RWPE2 (cell line): ENCODE data around the gene GMDS.

Experiments used
- ATAC-seq: fragments of 200-7000 bp; cut with Tn5 transposase; 3 replicates; pipeline ENCODE4 v1.9.1; 2021; ENCODE audit warnings: low read depth
- DNase-seq: peaks from one replicate; pipeline ENCODE4 v3.0.0-alpha.2; 2020; ENCODE audit warnings: low spot score
- H3K27ac ChIP-seq: fragments of 450-650 bp; 2 replicates; pipeline ENCODE4 v1.5.1; 2017; ENCODE audit warnings: mild to moderate bottlenecking; ENCODE audit not compliant: poor library complexity, severe bottlenecking
- H3K27me3 ChIP-seq: fragments of 250-450 bp; sonication (Bioruptor Pico); 2 replicates; pipeline ENCODE4 v1.5.1; 2021; ENCODE audit warnings: mild to moderate bottlenecking, moderate library complexity; ENCODE audit not compliant: insufficient read depth, poor library complexity, severe bottlenecking
- H3K36me3 ChIP-seq: fragments of 250-450 bp; sonication (Bioruptor Pico); 2 replicates; pipeline ENCODE4 v1.5.1; 2020; ENCODE audit warnings: low read depth, mild to moderate bottlenecking, moderate library complexity
- H3K4me1 ChIP-seq: fragments of 250-450 bp; sonication (Bioruptor Pico); 2 replicates; pipeline ENCODE4 v1.5.1; 2021; ENCODE audit warnings: mild to moderate bottlenecking, moderate library complexity; ENCODE audit not compliant: insufficient read depth, poor library complexity, severe bottlenecking
- H3K4me3 ChIP-seq: fragments of 250-450 bp; sonication (Bioruptor Pico); 2 replicates; pipeline ENCODE4 v1.5.1; 2021; ENCODE audit warnings: mild to moderate bottlenecking, moderate library complexity; ENCODE audit not compliant: severe bottlenecking
- H3K9me3 ChIP-seq: fragments of 250-450 bp; sonication (Bioruptor Pico); 2 replicates; pipeline ENCODE4 v1.5.1; 2021; ENCODE audit warnings: mild to moderate bottlenecking, moderate library complexity; ENCODE audit not compliant: severe bottlenecking
- CTCF ChIP-seq: fragments of 450-650 bp; IDR thresholded peaks from one replicate; pipeline ENCODE4 v1.5.1; 2017; ENCODE audit warnings: mild to moderate bottlenecking, moderate library complexity; ENCODE audit not compliant: poor library complexity, severe bottlenecking

Gene GMDS

GRCh38 chr6:2053691-2054090 is 191.7 kb downstream of the GMDS start:
- DNase-seq (no peak), ATAC-seq (no peak)
- no peak overlapping the region for H3K4me3 ChIP-seq
- TF ChIP-seq CTCF = no peak
- no peaks in the 10 kb centered on the region for H3K27me3 ChIP-seq
- H3K27ac ChIP-seq = no peak overlapping the region
- no peaks in the 10 kb centered on the region for H3K4me1 ChIP-seq
- no peaks in the 10 kb centered on the region for H3K9me3 ChIP-seq
- H3K36me3 ChIP-seq = no peaks in the 10 kb centered on the region

GRCh38 chr6:2047855-2048254 is 197.6 kb downstream of the GMDS start:
- Histone ChIP-seq H3K27ac (no peak overlapping the region), H3K36me3 (no peaks in the 10 kb centered on the region), H3K27me3 (no peaks in the 10 kb centered on the region), H3K4me1 (no peaks in the 10 kb centered on the region), H3K9me3 (no peaks in the 10 kb centered on the region), H3K4me3 (no peak overlapping the region)
- ATAC-seq (no peak), DNase-seq (no peak)
- no peak for TF ChIP-seq CTCF

- TF ChIP-seq CTCF = no peak
- Histone ChIP-seq H3K27ac (no peak overlapping the region), H3K36me3 (no peaks in the 10 kb centered on the region), H3K4me1 (no peaks in the 10 kb centered on the region), H3K4me3 (no peak overlapping the region), H3K27me3 (no peaks in the 10 kb centered on the region), H3K9me3 (no peaks in the 10 kb centered on the region)
- ATAC-seq = no peak
- DNase-seq = no peak
Observed at GRCh38 chr6:2044192-2044591, 201.2 kb downstream of the GMDS start.

GRCh38 chr6:2042956-2043648 is 202.3 kb downstream of the GMDS start:
- H3K27ac ChIP-seq = no peak overlapping the region
- ATAC-seq (no peak), DNase-seq (no peak)
- H3K4me3 ChIP-seq = no peak overlapping the region
- no peaks in the 10 kb centered on the region for H3K4me1 ChIP-seq
- H3K9me3 ChIP-seq = no peaks in the 10 kb centered on the region
- no peaks in the 10 kb centered on the region for H3K27me3 ChIP-seq
- TF ChIP-seq CTCF = no peak
- H3K36me3 ChIP-seq = no peaks in the 10 kb centered on the region

GRCh38 chr6:2038092-2038491 is 207.3 kb downstream of the GMDS start:
- no peak for DNase-seq
- no peak overlapping the region for H3K4me3 ChIP-seq

More at GRCh38 chr6:2038092-2038491, 207.3 kb downstream of the GMDS start:
- Histone ChIP-seq H3K27me3 (no peaks in the 10 kb centered on the region), H3K27ac (no peak overlapping the region), H3K9me3 (no peaks in the 10 kb centered on the region), H3K4me1 (no peaks in the 10 kb centered on the region), H3K36me3 (no peaks in the 10 kb centered on the region)
- TF ChIP-seq CTCF = no peak
- no peak for ATAC-seq
